Heart left ventricle (tissue), 13 donors: ENCODE results near the gene NTMT1.

Experiments
- POLR2A ChIP-seq, 2 donors: fragments of 450-650 bp; IDR thresholded peaks; one replicate each; pipeline ENCODE4 v1.6.1; 2017; ENCODE audit warnings: antibody characterized with exemption in 2 of 2, mild to moderate bottlenecking in 2 of 2, moderate library complexity in 2 of 2
- TF ChIP-seq, protein P1 (sequence below), 12 donors: fragments of 200-600 bp; sonication (generic) in 4 of 12; IDR thresholded peaks; one replicate each; pipeline versions ENCODE4 v1.5.0 to v1.8.0; 2018 to 2022; ENCODE audit warnings: antibody characterized with exemption in 12 of 12, mild to moderate bottlenecking in 5 of 12
- donor health status: ischemic (EF 13 %, LVEDD 7.1; RV severe dilation, severe dysfunction).
- donor health status: DM: no; HTN: yes; CAD: no.
- donor health status: DM: no; HTN: no; CAD: no.
- donor health status: ischemic (EF 25% LVEDD 6.9; RV normal size, moderate dysfunction).
- donor health status: ischemic (EF 25% LVEDD 5.7; RV mildly dilated, moderate dysfunction).
- donor health status: ischemic (EF 35%, LVEDD 5.7; RV mildly dilated, moderate dysfunction).
- donor health status: nonischemic (EF 11% LVEDD 7.7; RV severe dilation, severe dysfunction).
- donor health status: DM: yes; HTN: yes; CAD: no.
- donor health status: PGD.
- donor health status: ischemic (EF 29% LVEDD 5.4; RV normal size, mild dysfunction).
- donor health status: nonischemic (EF 23%, LVEDD 6.1; RV moderate dilation, normal function).

GRCh38 chr9:129598089-129598596 lies 27.8 kb upstream of the NTMT1 start:
- TF ChIP-seq, protein P1, sequence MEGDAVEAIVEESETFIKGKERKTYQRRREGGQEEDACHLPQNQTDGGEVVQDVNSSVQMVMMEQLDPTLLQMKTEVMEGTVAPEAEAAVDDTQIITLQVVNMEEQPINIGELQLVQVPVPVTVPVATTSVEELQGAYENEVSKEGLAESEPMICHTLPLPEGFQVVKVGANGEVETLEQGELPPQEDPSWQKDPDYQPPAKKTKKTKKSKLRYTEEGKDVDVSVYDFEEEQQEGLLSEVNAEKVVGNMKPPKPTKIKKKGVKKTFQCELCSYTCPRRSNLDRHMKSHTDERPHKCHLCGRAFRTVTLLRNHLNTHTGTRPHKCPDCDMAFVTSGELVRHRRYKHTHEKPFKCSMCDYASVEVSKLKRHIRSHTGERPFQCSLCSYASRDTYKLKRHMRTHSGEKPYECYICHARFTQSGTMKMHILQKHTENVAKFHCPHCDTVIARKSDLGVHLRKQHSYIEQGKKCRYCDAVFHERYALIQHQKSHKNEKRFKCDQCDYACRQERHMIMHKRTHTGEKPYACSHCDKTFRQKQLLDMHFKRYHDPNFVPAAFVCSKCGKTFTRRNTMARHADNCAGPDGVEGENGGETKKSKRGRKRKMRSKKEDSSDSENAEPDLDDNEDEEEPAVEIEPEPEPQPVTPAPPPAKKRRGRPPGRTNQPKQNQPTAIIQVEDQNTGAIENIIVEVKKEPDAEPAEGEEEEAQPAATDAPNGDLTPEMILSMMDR (IDR thresholded peaks at IDR 0.05) = no peak
- no peak for TF ChIP-seq POLR2A (IDR thresholded peaks at IDR 0.05)
